NCI-H1694 (cell line): ENCODE measurements around the gene MTMR12.
"Not testable (repeated sequence)": the region's sequence is repeated elsewhere in the genome, so short reads cannot be mapped to it uniquely, and the experiment has no call there.

Experiments
- DNase-seq: peaks from one replicate; lab custom pipeline; 2025; lab: John Stamatoyannopoulos, UW

MTMR12 gene

GRCh38 chr5:32323741-32324140 lies 11.0 kb upstream of the MTMR12 start:
- no peak for DNase-seq

GRCh38 chr5:32322882-32323281 lies 10.1 kb upstream of the MTMR12 start:
- DNase-seq = no peak

GRCh38 chr5:32321787-32322186 lies 9.0 kb upstream of the MTMR12 start:
- DNase-seq = not testable (repeated sequence)

- DNase-seq = no peak
These were observed 7.8 kb upstream of the MTMR12 start for GRCh38 chr5:32320576-32320975.

GRCh38 chr5:32319926-32320543 lies 7.3 kb upstream of the MTMR12 start:
- DNase-seq = no peak

- DNase-seq = peak; percentile 19
These were observed 6.7 kb upstream of the MTMR12 start for GRCh38 chr5:32319392-32319791.

- no peak for DNase-seq
These were observed 4.3 kb upstream of the MTMR12 start for GRCh38 chr5:32317041-32317440.

- no peak for DNase-seq
These were observed 2.7 kb upstream of the MTMR12 start for GRCh38 chr5:32315221-32316014.

- no peak for DNase-seq
These were observed 1.9 kb upstream of the MTMR12 start for GRCh38 chr5:32314658-32315057.

GRCh38 chr5:32314152-32314488 lies 1.4 kb upstream of the MTMR12 start:
- not testable (repeated sequence) for DNase-seq

GRCh38 chr5:32312197-32312594 lies 543 bp downstream of the MTMR12 start:
- peak; percentile 20 for DNase-seq

GRCh38 chr5:32311404-32312196 lies 1.1 kb downstream of the MTMR12 start:
- no peak for DNase-seq

GRCh38 chr5:32309761-32310160 lies 3.0 kb downstream of the MTMR12 start:
- no peak for DNase-seq

- DNase-seq = no peak
These were observed 3.8 kb downstream of the MTMR12 start for GRCh38 chr5:32308946-32309345.

GRCh38 chr5:32307769-32308194 lies 5.0 kb downstream of the MTMR12 start:
- DNase-seq = no peak

GRCh38 chr5:32304622-32305021 lies 8.1 kb downstream of the MTMR12 start:
- DNase-seq = no peak

GRCh38 chr5:32303755-32304120 lies 9.0 kb downstream of the MTMR12 start:
- no peak for DNase-seq

- DNase-seq = no peak
These were observed 9.6 kb downstream of the MTMR12 start for GRCh38 chr5:32302835-32303754.

GRCh38 chr5:32301891-32302290 lies 10.8 kb downstream of the MTMR12 start:
- no peak for DNase-seq

- peak; percentile 88 for DNase-seq
These were observed 13.6 kb downstream of the MTMR12 start for GRCh38 chr5:32299059-32299677.

GRCh38 chr5:32298059-32298415 lies 14.7 kb downstream of the MTMR12 start:
- no peak for DNase-seq
